DMS153 (cell line): ENCODE data around the gene TMEM132D.
"Not testable (repeated sequence)": the region's sequence is repeated elsewhere in the genome, so short reads cannot be mapped to it uniquely, and the experiment has no call there.

Experiments
- DNase-seq: peaks from one replicate; lab custom pipeline; 2025; lab: John Stamatoyannopoulos, UW

The TMEM132D gene

DNA sequence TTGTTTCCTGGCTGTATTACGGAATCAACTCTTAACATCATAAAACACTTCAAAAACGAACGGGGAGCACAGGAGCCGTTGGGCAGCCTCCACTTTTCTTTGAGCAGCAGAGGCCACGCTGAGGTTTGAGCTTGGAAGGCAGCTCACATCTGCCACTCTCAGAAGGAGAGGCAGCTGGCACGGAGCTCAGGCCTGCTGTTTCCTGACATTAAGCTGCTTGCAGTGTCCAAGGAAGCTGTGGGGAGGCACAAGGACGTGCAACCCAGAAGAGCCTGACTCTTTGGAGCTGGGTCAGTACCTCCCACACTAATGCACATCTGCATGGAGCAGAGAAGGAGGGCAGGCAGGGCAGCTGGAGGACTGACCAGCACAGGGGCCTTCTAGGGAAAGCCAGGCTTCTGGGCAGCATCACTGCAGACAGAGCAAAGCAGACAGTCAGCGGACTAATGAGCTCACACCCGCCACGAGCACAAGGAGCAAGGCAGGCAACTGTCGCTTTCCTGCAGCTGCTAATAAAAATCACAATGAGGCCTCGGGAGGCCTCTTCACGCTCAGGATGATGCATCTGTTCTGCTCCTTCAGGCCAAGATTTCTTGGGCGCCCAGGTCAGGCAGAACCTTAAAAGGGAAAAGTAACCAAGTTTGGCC is 839.5 kb downstream of the TMEM132D start:
- no peak for DNase-seq

GRCh38 chr12:129063600-129063999 is 840.2 kb downstream of the TMEM132D start:
- DNase-seq: no peak

DNA sequence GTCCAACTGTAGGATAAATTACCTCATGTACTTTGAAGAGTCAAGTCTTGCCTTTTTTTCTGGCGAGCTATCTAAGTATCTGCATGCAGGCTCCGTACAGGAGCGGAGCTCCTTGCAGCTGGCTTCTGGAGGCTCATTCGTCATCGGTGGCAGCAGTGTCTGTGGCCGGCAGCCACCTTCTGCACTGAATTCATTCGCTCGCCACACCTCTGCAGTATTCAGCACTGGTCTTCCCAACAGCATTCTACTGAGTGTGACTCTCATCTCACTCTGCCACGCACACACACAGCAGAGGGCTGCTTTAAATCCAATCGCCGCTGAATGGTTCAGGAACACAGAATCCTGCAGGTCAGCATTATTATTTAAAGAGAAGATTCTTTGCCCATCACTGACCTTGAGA is 850.6 kb downstream of the TMEM132D start:
- no peak for DNase-seq

DNA sequence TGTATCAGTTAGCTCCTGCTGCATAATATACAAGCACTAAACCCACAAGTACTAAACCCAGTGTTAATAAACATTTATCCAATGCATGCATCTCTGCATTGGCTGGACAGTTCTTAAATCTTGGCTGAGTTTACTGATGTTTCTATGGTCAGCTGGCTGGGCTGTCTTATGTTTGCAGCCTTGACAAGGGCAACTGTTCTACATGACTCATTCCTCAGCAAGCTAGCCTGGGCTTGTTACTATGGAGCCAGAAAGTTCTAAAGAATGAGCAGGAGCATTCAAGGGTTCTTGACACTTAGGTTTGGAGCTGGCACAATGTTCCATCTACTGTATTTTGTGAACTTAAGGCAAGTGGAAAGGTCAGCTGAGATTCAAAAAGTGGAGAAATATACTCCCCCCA is 851.5 kb downstream of the TMEM132D start:
- no peak for DNase-seq

- no peak for DNase-seq
Observed at GRCh38 chr12:129049917-129050316, 853.9 kb downstream of the TMEM132D start.

DNA sequence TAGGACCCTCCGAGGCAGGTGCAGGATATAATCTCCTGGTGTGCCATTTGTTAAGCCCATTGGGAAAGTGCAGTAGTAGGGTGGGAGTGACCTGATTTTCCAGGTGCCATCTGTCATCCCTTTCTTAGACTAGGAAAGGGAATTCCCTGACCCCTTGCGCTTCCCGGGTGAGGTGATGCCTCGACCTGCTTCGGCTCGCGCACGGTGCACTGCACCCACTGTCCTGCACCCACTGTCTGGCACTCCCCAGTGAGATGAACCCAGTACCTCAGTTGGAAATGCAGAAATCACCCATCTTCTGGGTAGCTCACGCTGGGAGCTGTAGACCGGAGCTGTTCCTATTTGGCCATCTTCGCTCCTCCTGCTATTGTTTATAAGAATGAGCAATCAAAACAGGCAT is 860.5 kb downstream of the TMEM132D start:
- DNase-seq: not testable (repeated sequence)

DNA sequence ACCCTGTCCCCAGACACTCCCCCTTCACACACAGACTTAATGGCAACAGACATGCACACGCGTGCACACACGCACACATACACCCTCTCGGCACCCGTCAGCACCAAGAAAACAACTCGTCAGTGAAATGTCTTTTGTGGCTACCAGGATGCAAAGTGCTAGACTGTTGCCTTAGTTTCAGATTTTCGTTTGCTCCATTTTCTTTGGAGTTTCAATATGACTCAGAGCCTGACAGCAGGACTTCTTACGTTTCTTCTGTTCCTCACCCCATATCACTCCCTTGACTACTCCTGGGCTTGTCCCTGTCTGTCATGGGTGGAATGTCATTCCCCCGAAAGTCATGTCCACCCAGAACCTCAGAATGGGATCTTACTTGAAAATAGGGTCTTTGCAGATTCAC is 867.7 kb downstream of the TMEM132D start:
- DNase-seq: no peak

- no peak for DNase-seq
Observed at GRCh38 chr12:129034558-129035289, 869.1 kb downstream of the TMEM132D start.

DNA sequence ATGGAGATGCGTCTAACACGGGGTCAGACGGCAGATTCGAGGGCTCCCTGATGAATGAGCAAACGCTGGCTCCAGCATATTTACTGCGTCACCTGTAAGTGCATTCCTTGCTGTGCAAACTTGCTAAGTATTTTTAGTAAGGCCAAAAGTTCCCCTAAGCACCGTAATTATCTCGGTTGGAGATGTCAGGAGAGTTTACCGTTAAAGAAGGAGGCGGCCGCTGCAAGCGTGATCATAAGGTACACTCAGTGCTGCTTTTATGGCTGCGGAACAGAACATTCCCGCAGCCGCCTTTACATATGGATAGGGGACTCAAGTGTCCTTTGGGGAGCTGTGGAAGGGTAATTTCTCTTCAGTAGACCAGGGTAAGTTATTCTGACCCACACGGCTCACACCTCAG is 875.0 kb downstream of the TMEM132D start:
- DNase-seq: no peak

- DNase-seq: no peak
Observed at GRCh38 chr12:129025055-129025454, 878.8 kb downstream of the TMEM132D start.
